HepG2 (cell line): Measurements from ENCODE around the gene KMT2B.

Experiments
- ATF6 ChIP-seq: sonication (generic); formaldehyde crosslinking; conservative IDR thresholded peaks from 2 replicates; pipeline ENCODE4 v1.4.0; 2020; ENCODE audit warnings: missing genetic modification reagents
- HNF4A ChIP-seq: sonication (generic); formaldehyde crosslinking; IDR thresholded peaks from 2 replicates; pipeline ENCODE4 v1.4.0; 2020; ENCODE audit warnings: missing genetic modification reagents
- KLF6 ChIP-seq: IDR thresholded peaks from 2 replicates; pipeline ENCODE4 v1.8.0; 2016; ENCODE audit warnings: missing biosample characterization, missing genetic modification reagents
- SP140L ChIP-seq: sonication (generic); formaldehyde crosslinking; IDR thresholded peaks from 2 replicates; pipeline ENCODE4 v1.4.0; 2020; ENCODE audit warnings: missing genetic modification reagents, borderline replicate concordance
- SSRP1 ChIP-seq: IDR thresholded peaks from 2 replicates; pipeline ENCODE4 v1.6.1; 2016; ENCODE audit warnings: control low read depth

GRCh38 chr19:35693422-35693821, 24.4 kb upstream of the KMT2B start:
- TF ChIP-seq SP140L (CRISPR knock-in tag) = no peak
- no peak for TF ChIP-seq HNF4A (CRISPR knock-in tag)
- TF ChIP-seq ATF6 (CRISPR knock-in tag) = no peak
- TF ChIP-seq SSRP1 (CRISPR knock-in tag) = no peak
- no peak for TF ChIP-seq KLF6 (CRISPR knock-in tag)
